ENCODE measurements around the gene LMAN1L.

DNA sequence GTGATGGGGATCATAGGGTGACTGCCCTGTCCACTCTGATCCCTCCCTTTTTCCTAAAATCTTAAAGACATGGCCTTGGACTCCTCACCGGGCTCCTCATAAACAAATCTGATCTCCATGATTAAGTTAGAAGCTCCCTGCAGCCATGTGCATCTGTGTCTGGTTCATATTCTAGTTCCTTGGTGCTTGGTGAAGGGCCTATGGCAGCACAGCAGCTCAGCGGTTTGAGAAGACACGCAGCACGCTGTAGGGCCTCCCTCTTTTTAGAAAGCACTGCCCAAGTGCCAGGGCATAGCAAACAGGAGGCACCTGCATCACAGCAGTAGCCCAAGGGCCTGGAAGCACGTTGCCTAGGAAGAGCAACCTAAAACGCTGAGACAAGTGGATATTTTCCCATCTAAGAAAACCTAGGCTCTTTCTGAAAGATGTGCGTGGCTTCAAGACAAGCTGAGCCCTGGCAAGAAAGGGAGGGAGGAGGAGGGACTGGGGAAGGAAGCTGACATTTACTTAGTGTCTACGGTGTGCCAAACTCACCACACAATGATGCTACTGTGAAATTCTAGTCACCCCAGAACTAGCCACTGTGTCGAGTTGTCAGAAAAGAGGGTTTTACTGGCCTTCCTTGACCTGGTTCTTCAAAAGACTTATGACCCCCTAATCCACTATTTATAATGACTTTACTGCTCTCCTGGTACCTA lies 45.2 kb downstream of the LMAN1L start:
- TF ChIP-seq, protein P1, sequence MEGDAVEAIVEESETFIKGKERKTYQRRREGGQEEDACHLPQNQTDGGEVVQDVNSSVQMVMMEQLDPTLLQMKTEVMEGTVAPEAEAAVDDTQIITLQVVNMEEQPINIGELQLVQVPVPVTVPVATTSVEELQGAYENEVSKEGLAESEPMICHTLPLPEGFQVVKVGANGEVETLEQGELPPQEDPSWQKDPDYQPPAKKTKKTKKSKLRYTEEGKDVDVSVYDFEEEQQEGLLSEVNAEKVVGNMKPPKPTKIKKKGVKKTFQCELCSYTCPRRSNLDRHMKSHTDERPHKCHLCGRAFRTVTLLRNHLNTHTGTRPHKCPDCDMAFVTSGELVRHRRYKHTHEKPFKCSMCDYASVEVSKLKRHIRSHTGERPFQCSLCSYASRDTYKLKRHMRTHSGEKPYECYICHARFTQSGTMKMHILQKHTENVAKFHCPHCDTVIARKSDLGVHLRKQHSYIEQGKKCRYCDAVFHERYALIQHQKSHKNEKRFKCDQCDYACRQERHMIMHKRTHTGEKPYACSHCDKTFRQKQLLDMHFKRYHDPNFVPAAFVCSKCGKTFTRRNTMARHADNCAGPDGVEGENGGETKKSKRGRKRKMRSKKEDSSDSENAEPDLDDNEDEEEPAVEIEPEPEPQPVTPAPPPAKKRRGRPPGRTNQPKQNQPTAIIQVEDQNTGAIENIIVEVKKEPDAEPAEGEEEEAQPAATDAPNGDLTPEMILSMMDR (IDR thresholded peaks at IDR 0.05) = no peak
- no peak for TF ChIP-seq POLR2A (IDR thresholded peaks at IDR 0.05)
- no peak for TF ChIP-seq POLR2AphosphoS5 (IDR thresholded peaks at IDR 0.05)
- no peak for TF ChIP-seq EP300 (IDR thresholded peaks at IDR 0.05)

Measured in upper lobe of left lung (tissue), 4 donors.